ENCODE measurements around the gene RNF212B.
"Not testable (repeated sequence)": the region's sequence is repeated elsewhere in the genome, so short reads cannot be mapped to it uniquely, and the experiment has no call there.

- not testable (repeated sequence) for TF ChIP-seq CTCF, POLR2A (IDR thresholded peaks at IDR 0.05)
Measured at GRCh38 chr14:23199141-23199540, 38.6 kb upstream of the RNF212B start.

All from heart left ventricle (tissue), 13 donors.